NCI-H2081 treated with DMSO at 0.1 percent for 48 hours (cell line): ENCODE results near the gene NRG2.

Experiments used
- DNase-seq: peaks from one replicate; lab custom pipeline; 2025; lab: John Stamatoyannopoulos, UW

NRG2 gene

DNA sequence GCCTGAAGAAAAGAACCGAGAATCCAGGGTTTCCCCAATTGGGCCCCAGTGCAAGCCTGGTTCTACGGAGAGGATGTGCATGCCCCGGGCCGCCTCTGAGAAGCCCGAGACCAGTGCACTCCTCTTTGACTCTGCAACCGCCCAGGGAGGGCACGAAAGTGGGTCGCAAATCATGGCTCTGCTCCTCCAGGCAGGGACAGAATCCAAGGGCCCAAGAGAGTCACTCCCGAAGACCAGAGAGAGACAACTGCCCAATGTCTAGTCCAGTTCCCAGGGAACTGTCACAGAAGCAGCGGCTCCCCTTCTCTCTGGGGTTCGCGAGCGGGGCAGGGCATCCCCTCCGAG, 139.7 kb downstream of the NRG2 start:
- no peak for DNase-seq

DNA sequence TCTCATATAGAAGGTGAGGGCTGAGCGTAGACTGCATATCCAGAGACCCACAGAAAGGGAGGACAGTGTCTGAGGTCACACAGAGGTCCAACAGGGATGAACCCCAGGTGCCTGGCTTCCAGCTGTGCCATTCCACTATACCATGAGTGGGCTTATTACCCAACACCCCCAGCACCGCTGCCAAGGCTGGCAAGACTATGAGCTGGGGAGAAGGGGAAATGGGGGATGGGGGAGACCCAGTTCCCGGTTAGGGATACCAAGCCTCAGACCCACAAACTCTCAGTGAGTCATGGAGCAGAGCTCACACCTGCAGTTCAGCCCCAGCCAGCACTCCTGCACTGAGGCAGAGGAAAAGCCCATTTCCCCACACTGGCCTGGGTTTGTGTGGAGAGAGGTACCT, 141.1 kb downstream of the NRG2 start:
- DNase-seq, result no peak

DNA sequence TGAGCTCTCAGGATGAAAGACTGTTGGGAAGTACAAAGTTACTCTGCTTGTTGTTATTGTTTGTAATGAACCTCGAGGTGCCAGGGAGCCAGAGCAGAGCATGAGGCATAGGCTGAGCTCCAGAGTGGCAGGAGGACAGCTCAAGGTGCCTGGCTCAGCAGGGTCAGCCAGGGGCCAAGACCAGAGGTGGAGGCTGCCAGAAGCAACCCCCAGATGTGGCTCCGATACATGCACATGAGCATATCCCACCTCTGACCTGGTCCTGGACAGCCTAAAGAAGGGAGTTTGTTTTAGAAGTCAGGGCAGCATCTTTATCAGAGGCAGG, 141.9 kb downstream of the NRG2 start:
- no peak for DNase-seq

DNA sequence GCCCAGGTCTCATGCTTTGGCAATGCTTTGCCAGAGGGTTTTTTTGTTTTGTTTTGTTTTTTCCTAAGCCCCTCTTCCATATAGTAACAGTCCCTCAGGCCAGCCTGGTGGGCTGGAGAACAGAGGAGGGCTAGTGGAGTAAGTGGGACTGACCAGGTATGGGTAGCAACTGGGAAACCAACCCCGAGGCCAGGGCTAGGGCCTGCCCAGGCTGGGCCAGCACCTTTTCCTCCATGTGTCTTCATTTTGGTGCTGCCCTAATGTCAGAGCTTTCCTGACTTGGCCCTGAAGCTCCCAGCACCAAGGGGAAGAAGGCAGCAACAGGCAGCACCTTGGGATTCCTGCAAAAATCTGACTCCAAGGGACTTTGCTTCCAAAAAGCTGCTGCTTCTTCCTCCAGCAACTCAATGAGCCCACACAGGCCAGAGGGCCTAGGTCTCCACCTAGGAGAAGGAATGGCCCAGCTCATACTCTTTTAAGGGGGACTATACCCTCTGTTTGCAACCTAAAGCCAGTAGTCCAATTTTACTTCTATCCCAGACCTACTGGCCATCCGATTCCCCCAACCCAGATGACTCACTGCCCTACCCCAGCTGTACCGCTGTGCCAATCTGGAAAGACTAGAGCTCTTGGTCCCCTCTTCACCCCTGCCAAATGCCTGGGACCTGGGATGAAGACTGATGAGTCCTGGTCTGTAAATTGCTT, 142.4 kb downstream of the NRG2 start:
- DNase-seq, result no peak

DNA sequence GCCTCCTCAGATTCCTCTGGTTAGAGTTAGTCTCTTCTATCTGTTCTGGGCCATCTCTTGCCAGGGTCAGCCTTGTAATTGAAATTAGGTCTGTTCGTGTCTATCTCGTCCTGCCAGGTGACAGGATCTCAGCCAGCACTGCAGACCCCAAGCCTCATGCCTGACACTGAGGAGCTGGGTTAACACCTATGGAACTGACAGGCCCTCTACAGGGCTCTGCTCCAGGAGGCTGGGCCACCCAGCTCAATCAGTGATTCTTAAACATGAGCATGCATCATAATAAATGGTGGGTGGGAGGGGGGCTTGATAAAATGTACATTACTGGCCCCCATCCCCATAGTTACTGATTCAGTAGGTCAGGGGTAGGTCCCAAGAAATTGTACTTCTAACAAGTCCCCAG, 144.1 kb downstream of the NRG2 start:
- DNase-seq, result no peak

GRCh38 chr5:139897982-139898381, 145.1 kb downstream of the NRG2 start:
- no peak for DNase-seq

GRCh38 chr5:139897342-139897741, 145.8 kb downstream of the NRG2 start:
- no peak for DNase-seq

DNA sequence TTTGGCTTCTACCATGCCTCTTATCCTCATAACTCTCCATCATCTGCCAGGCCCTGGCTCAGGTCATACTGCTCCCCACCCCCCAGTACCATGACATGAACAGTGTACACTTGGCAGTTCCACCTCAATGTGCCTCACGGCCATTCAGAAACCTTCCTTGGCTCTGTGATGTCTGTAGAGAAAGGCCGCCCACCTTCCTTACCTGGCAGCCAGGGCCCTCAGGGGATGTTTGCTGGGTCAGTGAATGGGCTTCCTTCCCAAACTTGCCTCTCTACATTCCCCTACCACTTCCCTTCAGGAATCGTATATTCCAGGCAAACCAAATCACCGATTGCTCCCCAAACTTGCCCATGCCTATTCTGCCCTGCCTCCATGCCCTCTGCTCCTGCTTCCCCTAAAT, 146.4 kb downstream of the NRG2 start:
- DNase-seq, result no peak

DNA sequence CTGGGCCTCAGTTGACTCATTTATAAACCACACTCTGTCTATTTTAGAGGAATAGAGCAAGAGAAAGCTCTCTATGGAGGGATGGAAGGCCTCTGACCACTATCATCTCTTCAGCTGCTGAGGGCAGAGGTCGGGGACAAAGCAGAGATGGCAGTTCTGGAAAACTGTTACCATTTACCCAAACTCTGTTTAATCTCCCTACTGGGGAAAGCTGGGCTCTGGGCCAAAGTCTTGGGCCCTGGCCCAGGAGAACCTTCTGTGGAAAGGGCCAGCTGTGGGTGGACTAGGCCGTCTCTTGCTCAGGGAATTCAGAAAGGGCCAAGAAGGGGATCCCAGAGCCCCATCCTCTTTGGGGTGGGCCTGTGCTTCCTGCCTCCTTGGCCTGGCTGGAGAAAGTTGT, 147.5 kb downstream of the NRG2 start:
- DNase-seq, result no peak

- no peak for DNase-seq
Observed at GRCh38 chr5:139895046-139895445, 148.1 kb downstream of the NRG2 start.

DNA sequence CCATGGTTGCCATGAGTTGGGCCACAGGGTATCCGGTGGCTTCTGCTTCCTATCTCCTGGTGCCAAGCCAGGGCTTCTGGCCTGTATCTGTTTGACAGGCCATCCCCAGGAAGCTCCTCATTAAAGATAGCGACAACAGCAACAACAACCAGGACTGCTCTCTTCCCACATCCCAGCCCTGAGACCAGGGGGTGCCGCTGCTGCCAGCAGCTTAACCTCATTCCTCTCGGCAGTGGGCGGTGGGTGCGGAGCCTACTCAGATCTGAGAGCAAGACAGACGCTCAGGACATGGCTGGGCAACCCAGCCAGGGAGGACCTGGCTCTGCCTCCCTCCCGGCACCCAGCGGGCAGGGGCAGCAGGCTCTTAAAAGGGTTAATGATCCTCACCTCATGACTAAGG, 149.2 kb downstream of the NRG2 start:
- DNase-seq, result no peak

- no peak for DNase-seq
Observed at GRCh38 chr5:139889410-139889809, 153.7 kb downstream of the NRG2 start.

DNA sequence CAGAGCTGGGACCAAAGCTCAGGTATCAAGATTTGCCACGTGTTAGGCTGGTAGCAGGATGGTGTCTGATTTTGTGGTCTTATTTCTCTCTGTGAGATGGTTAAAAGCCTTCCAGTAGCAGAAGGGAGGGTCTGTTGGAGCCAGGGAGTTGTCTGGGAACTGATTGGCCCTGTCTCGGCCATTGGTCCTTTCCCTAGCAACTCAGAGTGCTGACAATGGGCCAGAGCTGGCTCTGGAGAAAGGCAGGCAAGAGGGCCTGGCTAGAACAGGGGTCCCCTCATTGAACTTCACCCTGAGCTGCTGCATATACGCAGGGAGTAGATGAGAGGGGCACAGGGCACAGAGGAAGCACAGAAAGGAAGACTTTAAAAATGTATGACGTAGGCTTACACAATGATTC, 154.7 kb downstream of the NRG2 start:
- no peak for DNase-seq

GRCh38 chr5:139886213-139886612, 156.9 kb downstream of the NRG2 start:
- DNase-seq, result no peak

- no peak for DNase-seq
Observed at GRCh38 chr5:139885857-139886208, 157.3 kb downstream of the NRG2 start.

- DNase-seq, result no peak
Observed at GRCh38 chr5:139885172-139885856, 157.8 kb downstream of the NRG2 start.

GRCh38 chr5:139884734-139885133, 158.4 kb downstream of the NRG2 start:
- no peak for DNase-seq

DNA sequence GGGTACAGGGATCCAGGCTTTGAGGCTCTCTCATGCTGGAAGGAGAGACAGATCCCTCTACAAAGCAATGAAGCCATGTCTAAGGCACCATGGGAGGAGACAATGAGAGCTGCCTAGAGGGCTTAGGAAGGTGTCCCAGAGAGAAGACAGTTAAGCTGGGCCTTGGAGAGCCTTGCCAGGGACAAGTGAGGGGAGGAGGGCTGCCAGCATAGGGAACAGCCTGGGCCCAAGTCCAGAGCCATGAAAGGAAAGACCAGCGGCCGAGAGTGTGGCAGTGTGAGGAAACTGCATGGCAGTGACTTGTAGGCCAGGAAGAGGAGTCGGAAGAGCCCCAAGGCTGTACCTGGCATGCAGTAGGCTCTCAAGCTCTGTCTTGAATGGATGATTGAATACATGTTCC, 159.0 kb downstream of the NRG2 start:
- DNase-seq, result no peak

- no peak for DNase-seq
Observed at GRCh38 chr5:139882961-139883539, 160.0 kb downstream of the NRG2 start.

DNA sequence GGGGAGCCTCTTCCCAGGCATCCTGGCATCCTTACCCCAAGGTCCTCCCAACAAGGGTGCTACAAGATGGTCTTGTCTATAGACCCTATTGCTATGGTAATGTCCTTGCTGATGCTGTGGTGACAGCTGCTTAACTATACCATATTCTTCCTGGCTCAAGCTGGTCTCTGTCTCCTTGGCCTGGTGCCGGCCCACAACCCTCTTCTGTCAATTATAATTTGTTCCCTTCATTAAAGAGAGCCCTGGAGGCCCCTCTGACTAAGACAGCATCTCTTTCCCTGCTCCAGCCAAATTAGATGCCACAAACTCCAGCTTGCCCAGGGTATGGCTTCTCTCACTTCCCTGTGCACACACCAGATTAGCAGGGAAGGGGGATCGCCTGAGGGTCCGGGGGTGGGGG, 160.8 kb downstream of the NRG2 start:
- DNase-seq, result no peak

DNA sequence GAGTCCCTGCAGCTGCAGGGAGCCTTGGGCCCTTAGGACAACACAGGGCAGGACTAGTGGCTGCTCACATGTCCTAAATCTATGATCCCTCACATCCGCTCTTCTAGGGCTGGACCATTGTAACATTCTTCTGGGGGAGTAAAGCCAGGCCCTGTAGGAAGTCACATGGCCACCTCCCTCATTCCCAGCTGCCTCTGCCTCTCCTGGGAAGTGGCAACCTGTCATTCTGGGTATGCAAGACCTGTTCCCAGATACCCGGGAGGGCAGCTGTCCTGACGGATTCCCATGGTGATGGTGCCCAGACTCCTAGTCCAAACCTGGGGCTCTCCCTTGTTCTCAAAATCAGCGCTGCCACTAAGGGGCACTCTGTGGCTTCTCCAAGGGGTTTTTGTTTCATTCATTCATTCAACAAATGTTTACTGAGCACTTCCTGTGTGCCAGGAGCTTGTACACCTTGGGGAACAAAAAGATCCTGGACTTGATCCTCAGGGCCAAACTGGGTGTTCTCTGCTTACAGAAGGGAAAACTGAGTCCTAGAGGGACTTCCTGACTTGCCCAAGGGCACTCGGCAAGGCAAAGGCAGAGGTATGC, 161.9 kb downstream of the NRG2 start:
- DNase-seq, result no peak

GRCh38 chr5:139880416-139881142, 162.5 kb downstream of the NRG2 start:
- no peak for DNase-seq

GRCh38 chr5:139878093-139878492, 165.0 kb downstream of the NRG2 start:
- DNase-seq, result no peak
